GM10847 (cell line): ENCODE results near the gene GALNT2.

Source experiments
- POLR2A ChIP-seq: IDR thresholded peaks from 2 replicates; pipeline ENCODE4 v1.6.1; 2011; ENCODE audit not compliant: insufficient read length; ENCODE audit errors: extremely low read depth

GALNT2 gene

GRCh38 chr1:230065571-230065970 lies 1.5 kb upstream of the GALNT2 start:
- TF ChIP-seq POLR2A: no peak

- no peak for TF ChIP-seq POLR2A
Measured at GRCh38 chr1:230066031-230066430, 1.0 kb upstream of the GALNT2 start.

GRCh38 chr1:230067419-230067870 lies 407 bp downstream of the GALNT2 start:
- TF ChIP-seq POLR2A: no peak

GRCh38 chr1:230067871-230068620 lies 1.0 kb downstream of the GALNT2 start:
- TF ChIP-seq POLR2A: no peak

GRCh38 chr1:230068621-230068873 lies 1.5 kb downstream of the GALNT2 start:
- TF ChIP-seq POLR2A: no peak

GRCh38 chr1:230068952-230069684 lies 2.1 kb downstream of the GALNT2 start:
- TF ChIP-seq POLR2A: no peak

- no peak for TF ChIP-seq POLR2A
Measured at GRCh38 chr1:230069796-230070195, 2.8 kb downstream of the GALNT2 start.

GRCh38 chr1:230070321-230071208 lies 3.5 kb downstream of the GALNT2 start:
- no peak for TF ChIP-seq POLR2A

- no peak for TF ChIP-seq POLR2A
Measured at GRCh38 chr1:230071316-230071715, 4.3 kb downstream of the GALNT2 start.

GRCh38 chr1:230072296-230072695 lies 5.3 kb downstream of the GALNT2 start:
- no peak for TF ChIP-seq POLR2A

- TF ChIP-seq POLR2A: no peak
Measured at GRCh38 chr1:230072866-230073265, 5.8 kb downstream of the GALNT2 start.

- no peak for TF ChIP-seq POLR2A
Measured at GRCh38 chr1:230073371-230074035, 6.5 kb downstream of the GALNT2 start.

- no peak for TF ChIP-seq POLR2A
Measured at GRCh38 chr1:230074270-230074669, 7.2 kb downstream of the GALNT2 start.

- no peak for TF ChIP-seq POLR2A
Measured at GRCh38 chr1:230074762-230075161, 7.7 kb downstream of the GALNT2 start.

GRCh38 chr1:230076121-230076520 lies 9.1 kb downstream of the GALNT2 start:
- no peak for TF ChIP-seq POLR2A
